NCI-H1417 treated with DMSO at 0.1 percent for 48 hours (cell line): ENCODE measurements around the gene DNAH1.

ENCODE experiments used
- DNase-seq: peaks from one replicate; lab custom pipeline; 2025; lab: John Stamatoyannopoulos, UW

DNAH1 gene

DNA sequence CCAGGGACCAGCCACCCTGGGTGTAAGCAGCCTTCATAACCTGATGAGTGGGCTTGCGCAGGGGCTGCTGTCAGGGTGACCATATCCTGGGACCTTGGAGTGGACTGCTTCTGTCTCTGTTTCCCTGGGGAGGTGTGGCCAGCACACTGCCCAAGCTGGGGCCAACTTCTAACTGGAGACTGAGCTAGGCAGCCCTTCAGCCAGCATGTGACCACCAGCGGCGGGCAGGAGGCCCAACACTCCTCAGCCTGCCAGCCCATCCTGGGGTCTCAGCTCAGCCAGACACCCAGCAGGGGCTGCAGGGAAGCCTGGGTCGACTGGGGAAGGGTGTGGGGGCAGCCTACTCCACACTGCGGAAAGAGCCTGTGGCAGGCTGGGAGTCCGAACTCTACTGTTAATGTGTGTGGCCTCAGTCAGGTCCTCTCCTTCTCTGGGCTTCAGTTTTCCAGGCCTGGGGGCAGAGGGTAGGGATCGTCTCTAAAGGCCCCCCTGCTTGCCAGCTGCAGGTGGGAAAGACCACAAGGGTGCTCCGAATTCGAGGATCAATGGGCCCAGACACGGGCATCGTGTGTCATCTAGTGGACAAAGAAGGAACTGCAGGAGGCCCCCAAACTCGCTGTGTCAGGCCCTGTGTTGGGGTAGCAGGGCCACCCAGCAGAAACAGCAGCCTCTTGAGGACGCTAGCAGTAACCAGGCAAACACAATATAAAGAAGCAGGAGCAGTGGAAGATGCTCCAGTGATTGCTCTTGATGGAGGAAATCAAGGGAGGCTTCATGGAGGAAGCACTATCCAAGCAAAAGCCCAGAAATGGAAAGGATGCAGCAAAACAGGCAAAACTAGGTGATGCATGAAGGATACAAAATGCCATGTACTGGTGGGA lies 130.8 kb downstream of the DNAH1 start:
- no peak for DNase-seq

GRCh38 chr3:52447512-52448355 lies 131.6 kb downstream of the DNAH1 start:
- DNase-seq = no peak
